Panc1 (cell line): Measurements from ENCODE around the gene LRIG2. TPM values are rescaled to one million over a fixed set of nuclear protein-coding genes. Genes with fewer than 3 reads are reported as not detected.
"Not testable (repeated sequence)": the region's sequence is repeated elsewhere in the genome, so short reads cannot be mapped to it uniquely, and the experiment has no call there.

ENCODE experiments used
- ATAC-seq: fragments of 200-7000 bp; cut with Tn5 transposase; 2 replicates; pipeline ENCODE4 v1.9.1; 2020; ENCODE audit warnings: mild to moderate bottlenecking, moderate library complexity
- BruUV-seq: library from RNA; stranded (reverse); fragments of 400-500 nt; replicated peaks from 2 replicates; lab custom pipeline; 2021; lab: Mats Ljungman, UMichigan
- CTCF ChIA-PET: fragments of 300-600 bp; sonication (Branson Sonifier 250); formaldehyde crosslinking; loops from one replicate; lab custom pipeline; 2022; ENCODE audit warnings: antibody characterized with exemption; lab: Charles Lee
- POLR2A ChIA-PET: fragments of 300-600 bp; sonication (Branson Sonifier 250); formaldehyde crosslinking; loops from one replicate; lab custom pipeline; 2022; ENCODE audit warnings: antibody characterized with exemption; lab: Charles Lee
- DNase-seq: peaks from one replicate; pipeline ENCODE4 v3.0.0-alpha.2; 2010; ENCODE audit warnings: low read depth, low spot score
- H3K27ac ChIP-seq: 2 replicates; pipeline ENCODE4 v1.5.1; 2011; ENCODE audit warnings: mild to moderate bottlenecking, low read length, inconsistent platforms
- H3K27me3 ChIP-seq: fragments of 200-500 bp; sonication (Bioruptor generic); 2 replicates; pipeline ENCODE4 v1.6.0; 2014; ENCODE audit warnings: low read length, inconsistent platforms; ENCODE audit not compliant: control insufficient read depth, insufficient read depth
- H3K36me3 ChIP-seq: fragments of 200-500 bp; sonication (Bioruptor generic); 2 replicates; pipeline ENCODE4 v1.5.1; 2014; ENCODE audit warnings: inconsistent platforms, mild to moderate bottlenecking, low read length, moderate library complexity; ENCODE audit not compliant: control insufficient read depth, insufficient read depth
- H3K4me1 ChIP-seq: 2 replicates; pipeline ENCODE4 v1.5.1; 2011; ENCODE audit warnings: inconsistent platforms, mild to moderate bottlenecking, low read length, moderate library complexity; ENCODE audit not compliant: control insufficient read depth, insufficient read depth
- H3K4me3 ChIP-seq, 2 experiments: 2 replicates each; pipeline ENCODE4 v1.5.1; 2011 to 2012; ENCODE audit warnings: low read depth in 2 of 2, low read length in 2 of 2, mild to moderate bottlenecking in 2 of 2, inconsistent platforms in 1 of 2, moderate library complexity in 1 of 2
- H3K9me3 ChIP-seq: fragments of 200-500 bp; sonication (Bioruptor generic); 2 replicates; pipeline ENCODE4 v1.5.1; 2014; ENCODE audit warnings: low read depth, mild to moderate bottlenecking, inconsistent platforms, low read length, moderate library complexity; ENCODE audit not compliant: control insufficient read depth, insufficient read depth
- CTCF ChIP-seq: fragments of 450-650 bp; IDR thresholded peaks from 2 replicates; pipeline ENCODE4 v1.5.1; 2017; ENCODE audit warnings: mild to moderate bottlenecking
- POLR2AphosphoS5 ChIP-seq: IDR thresholded peaks from 2 replicates; pipeline ENCODE4 v1.6.1; 2012; ENCODE audit warnings: mild to moderate bottlenecking, low read depth, low read length, moderate library complexity
- REST ChIP-seq, 2 experiments: IDR thresholded peaks; 2 replicates each; pipeline ENCODE4 v1.6.1; 2011 to 2012; ENCODE audit warnings: low read depth in 2 of 2, control low read depth in 1 of 2, low read length in 1 of 2, mild to moderate bottlenecking in 1 of 2, moderate library complexity in 1 of 2; ENCODE audit not compliant: insufficient read depth in 1 of 2
- SIN3A ChIP-seq: IDR thresholded peaks from 2 replicates; pipeline ENCODE4 v1.6.1; 2012; ENCODE audit warnings: low read depth, mild to moderate bottlenecking, low read length, moderate library complexity, borderline replicate concordance; ENCODE audit not compliant: insufficient read depth
- TCF7L2 ChIP-seq: IDR thresholded peaks from 2 replicates; pipeline ENCODE4 v1.6.1; 2011; ENCODE audit warnings: mild to moderate bottlenecking, low read depth, low read length, inconsistent platforms
- in situ Hi-C: cut with HindIII; loops from 2 replicates; pipeline ENCODE4 v1.10.0; 2016; ENCODE audit warnings: low sequenced_read_pairs, low pct_unique_long_range_greater_than_20kb
- intact Hi-C: fragments of 100-400 bp; cut with micrococcal nuclease; formaldehyde crosslinking; loops from one replicate; pipeline ENCODE4 v1.10.0; 2022; ENCODE audit not compliant: unreplicated experiment
- total RNA-seq: library from RNA; stranded (reverse); gene quantifications from one replicate; pipeline ENCODE4 v1.2.1, GENCODE V29; 2021; ENCODE audit not compliant: unreplicated experiment

LRIG2 gene
- total RNA-seq, 1 experiment from 2014 or later: 8.9 TPM

DNA sequence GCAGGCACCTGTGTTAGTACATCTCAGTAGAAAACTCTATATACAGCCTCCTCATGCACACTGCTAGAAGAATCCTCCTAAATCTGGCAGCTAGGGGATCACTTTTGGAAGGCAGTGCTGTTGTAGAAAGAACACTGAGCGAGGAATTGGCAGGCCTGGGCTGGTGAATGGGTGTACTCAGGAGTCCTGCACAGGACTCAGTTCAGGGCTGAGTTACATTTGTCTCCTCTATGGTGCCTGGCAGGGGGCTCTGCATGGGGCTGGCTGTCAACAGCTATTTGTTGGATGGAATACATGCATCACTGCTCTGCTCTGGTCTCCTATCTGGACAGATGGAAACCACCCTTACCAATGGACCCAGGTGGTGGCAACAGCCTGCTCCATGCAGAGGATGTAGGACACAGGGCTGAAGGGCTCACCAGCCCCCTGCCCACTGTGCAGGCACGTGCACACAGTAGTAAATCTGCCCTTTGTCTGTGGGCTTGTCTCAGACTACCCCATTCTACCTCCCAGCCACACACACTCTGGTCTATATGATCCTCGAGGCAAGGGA is 74.2 kb downstream of the LRIG2 start:
- BruUV-seq: no TSS peak
- DNase-seq: no peak
- Histone ChIP-seq H3K4me3 (no peak overlapping the region), H3K36me3 (no peaks in the 10 kb centered on the region), H3K9me3 (no peaks in the 10 kb centered on the region), H3K4me1 (no peaks in the 10 kb centered on the region), H3K27ac (no peak overlapping the region), H3K27me3 (no peaks in the 10 kb centered on the region)
- CTCF ChIA-PET: no interaction called here
- intact Hi-C loops (no loop called here), in situ Hi-C loops (no loop called here)
- ATAC-seq: no peak
- POLR2A ChIA-PET: no interaction called here
- TF ChIP-seq REST (IDR thresholded peaks at IDR 0.05; ENCODE audit: insufficient read depth in 1 of 2, low read depth in 2 of 2, low read length in 1 of 2) (no peak), TCF7L2 (no peak), SIN3A (no peak), CTCF (no peak), POLR2AphosphoS5 (no peak)

DNA sequence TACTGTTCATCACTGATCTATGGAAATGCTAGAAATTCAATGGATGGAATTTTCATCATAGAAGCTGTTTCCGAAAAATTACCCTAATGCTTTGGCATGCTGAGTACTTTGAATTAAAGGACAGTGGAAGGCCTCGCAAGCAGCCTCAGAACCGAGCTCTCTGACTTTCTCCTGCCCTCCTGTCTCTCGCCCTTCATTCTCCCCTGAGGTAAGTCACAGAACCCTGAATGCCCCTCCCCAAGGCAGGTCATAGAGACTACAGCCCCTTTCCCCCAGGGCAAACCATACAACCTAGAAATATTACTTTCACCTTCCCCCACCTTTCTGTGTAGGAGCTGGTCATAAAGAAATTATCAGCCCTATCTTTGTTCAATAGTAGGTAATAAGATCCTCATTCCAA is 74.8 kb downstream of the LRIG2 start:
- no peaks in the 10 kb centered on the region for H3K36me3 ChIP-seq
- H3K27me3 ChIP-seq: no peaks in the 10 kb centered on the region
- in situ Hi-C loops (no loop called here), intact Hi-C loops (no loop called here)
- H3K27ac ChIP-seq: no peak overlapping the region
- no peaks in the 10 kb centered on the region for H3K4me1 ChIP-seq
- DNase-seq (no peak), ATAC-seq (no peak)
- H3K4me3 ChIP-seq: no peak overlapping the region
- no peaks in the 10 kb centered on the region for H3K9me3 ChIP-seq
- no peak for TF ChIP-seq SIN3A
- no peak for TF ChIP-seq REST (IDR thresholded peaks at IDR 0.05; ENCODE audit: insufficient read depth in 1 of 2, low read depth in 2 of 2, low read length in 1 of 2)
- TF ChIP-seq CTCF: no peak
- TF ChIP-seq POLR2AphosphoS5: no peak
- no peak for TF ChIP-seq TCF7L2
- POLR2A ChIA-PET: no interaction called here
- CTCF ChIA-PET: no interaction called here
- no TSS peak for BruUV-seq

- ATAC-seq, H3K4me1 ChIP-seq, H3K36me3 ChIP-seq, H3K4me3 ChIP-seq, H3K27me3 ChIP-seq, intact Hi-C loops, CTCF ChIA-PET, POLR2A ChIA-PET, H3K9me3 ChIP-seq, DNase-seq, H3K27ac ChIP-seq, in situ Hi-C loops, BruUV-seq: not testable (repeated sequence)
Measured at GRCh38 chr1:113150494-113150893, 77.5 kb downstream of the LRIG2 start.
